Cardiac fibroblast (primary cell): Measurements from ENCODE around the gene GATA2.

ENCODE experiments used
- DNase-seq, 2 donors: peaks; one replicate each; pipeline versions ENCODE4 v3.0.0 to v3.0.0-alpha.2; 2010; ENCODE audit warnings: low read depth in 2 of 2
- H3K4me3 ChIP-seq, 2 donors: replicated peaks in 1 of 2; 1 replicate in 1 of 2; 2 replicates in 1 of 2; pipeline ENCODE4 v1.5.1; 2011; ENCODE audit warnings: low read depth in 2 of 2, low read length in 2 of 2, mild to moderate bottlenecking in 2 of 2, moderate library complexity in 1 of 2
- TF ChIP-seq, protein P1 (sequence below): IDR thresholded peaks from one replicate; pipeline ENCODE4 v1.5.1; 2011; ENCODE audit warnings: low read depth, mild to moderate bottlenecking, low read length, inconsistent platforms

The GATA2 gene

DNA sequence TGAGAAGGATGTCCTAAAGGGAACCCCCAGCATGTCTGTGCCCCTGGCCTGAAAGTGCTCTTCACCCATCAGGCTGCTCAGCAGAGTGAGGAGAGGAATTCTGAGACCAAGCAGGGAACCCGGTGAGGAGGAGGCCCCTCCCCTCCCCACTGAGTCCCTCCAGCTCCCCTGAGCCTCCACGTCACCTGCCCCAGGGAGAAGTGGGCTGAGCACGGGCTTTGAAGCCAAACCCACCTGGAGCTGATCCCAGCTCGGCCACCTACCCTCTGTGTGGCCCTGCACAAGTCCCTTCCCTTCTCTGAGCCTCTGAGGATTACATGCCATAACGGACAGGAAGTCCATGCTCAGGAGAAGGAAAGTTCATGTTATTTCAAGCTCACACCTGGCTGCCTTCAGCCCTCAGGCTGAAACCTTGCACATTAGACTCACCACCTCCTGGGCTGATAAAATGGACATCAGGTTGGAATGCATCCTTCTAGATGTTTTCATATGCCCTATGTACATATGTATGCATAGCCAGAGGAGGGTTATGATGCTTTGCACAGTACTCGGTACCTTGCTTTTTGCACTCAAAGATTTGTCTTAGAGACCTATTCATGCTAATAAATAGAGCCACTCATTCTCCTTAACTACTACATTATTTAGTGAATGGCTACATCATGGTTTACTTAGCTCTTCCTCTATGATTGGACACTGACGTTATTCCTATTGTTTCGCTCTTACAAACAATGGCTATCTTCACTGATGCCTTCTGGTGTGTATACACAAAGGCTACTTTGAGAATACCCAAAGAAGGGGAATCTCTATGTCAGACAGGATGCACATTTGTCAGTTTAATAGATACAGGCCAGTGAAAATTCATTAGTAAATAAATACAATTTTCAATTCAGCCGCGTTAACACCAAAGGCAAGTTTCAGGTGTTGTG, 31.6 kb upstream of the GATA2 start:
- H3K4me3 ChIP-seq: no peak overlapping the region
- DNase-seq: peak in 1 of 2 donors; percentile 5
- TF ChIP-seq, protein P1, sequence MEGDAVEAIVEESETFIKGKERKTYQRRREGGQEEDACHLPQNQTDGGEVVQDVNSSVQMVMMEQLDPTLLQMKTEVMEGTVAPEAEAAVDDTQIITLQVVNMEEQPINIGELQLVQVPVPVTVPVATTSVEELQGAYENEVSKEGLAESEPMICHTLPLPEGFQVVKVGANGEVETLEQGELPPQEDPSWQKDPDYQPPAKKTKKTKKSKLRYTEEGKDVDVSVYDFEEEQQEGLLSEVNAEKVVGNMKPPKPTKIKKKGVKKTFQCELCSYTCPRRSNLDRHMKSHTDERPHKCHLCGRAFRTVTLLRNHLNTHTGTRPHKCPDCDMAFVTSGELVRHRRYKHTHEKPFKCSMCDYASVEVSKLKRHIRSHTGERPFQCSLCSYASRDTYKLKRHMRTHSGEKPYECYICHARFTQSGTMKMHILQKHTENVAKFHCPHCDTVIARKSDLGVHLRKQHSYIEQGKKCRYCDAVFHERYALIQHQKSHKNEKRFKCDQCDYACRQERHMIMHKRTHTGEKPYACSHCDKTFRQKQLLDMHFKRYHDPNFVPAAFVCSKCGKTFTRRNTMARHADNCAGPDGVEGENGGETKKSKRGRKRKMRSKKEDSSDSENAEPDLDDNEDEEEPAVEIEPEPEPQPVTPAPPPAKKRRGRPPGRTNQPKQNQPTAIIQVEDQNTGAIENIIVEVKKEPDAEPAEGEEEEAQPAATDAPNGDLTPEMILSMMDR: no peak

DNA sequence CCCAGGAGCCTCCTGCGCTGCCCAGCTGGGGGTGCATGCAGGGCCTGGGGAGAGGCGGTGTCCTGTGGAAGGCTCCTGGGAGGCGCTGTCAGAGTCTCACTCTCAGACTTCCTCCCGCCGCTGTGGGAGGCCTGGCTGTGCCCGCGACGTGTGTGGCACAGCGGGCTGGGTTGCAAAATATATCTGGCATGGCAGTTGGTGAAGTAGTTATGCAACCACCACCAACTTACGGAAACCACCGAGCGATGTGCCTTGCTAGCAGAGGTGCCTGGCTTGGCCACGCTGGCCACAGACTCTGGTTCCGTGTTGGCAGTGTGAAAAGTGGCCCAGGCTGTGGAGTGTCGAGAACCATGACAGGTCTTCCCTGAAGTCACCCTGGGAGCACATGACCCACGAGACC, 30.6 kb upstream of the GATA2 start:
- no peak overlapping the region for H3K4me3 ChIP-seq
- no peak for DNase-seq
- TF ChIP-seq, protein P1: no peak

DNA sequence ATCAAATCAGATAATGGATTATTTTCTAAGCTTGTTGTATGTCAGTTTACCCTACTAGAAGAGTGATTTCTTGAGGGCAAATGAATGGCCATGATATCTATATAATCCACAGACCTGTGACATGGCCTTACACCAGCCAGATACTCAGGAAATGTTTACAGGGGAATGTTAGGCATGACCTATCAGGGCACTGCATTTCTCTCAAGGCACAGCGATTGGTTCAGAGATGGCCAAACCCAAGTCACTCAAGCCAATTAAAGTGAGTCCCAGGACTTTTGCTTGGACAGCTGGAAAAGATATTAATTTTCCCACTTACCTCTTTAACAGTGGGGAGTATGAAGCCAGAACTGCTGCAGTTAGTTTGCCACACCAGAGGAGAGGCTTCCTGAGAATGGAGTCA, 28.7 kb upstream of the GATA2 start:
- H3K4me3 ChIP-seq: no peak overlapping the region
- TF ChIP-seq, protein P1: no peak
- peak in 1 of 2 donors; percentile 3 for DNase-seq

DNA sequence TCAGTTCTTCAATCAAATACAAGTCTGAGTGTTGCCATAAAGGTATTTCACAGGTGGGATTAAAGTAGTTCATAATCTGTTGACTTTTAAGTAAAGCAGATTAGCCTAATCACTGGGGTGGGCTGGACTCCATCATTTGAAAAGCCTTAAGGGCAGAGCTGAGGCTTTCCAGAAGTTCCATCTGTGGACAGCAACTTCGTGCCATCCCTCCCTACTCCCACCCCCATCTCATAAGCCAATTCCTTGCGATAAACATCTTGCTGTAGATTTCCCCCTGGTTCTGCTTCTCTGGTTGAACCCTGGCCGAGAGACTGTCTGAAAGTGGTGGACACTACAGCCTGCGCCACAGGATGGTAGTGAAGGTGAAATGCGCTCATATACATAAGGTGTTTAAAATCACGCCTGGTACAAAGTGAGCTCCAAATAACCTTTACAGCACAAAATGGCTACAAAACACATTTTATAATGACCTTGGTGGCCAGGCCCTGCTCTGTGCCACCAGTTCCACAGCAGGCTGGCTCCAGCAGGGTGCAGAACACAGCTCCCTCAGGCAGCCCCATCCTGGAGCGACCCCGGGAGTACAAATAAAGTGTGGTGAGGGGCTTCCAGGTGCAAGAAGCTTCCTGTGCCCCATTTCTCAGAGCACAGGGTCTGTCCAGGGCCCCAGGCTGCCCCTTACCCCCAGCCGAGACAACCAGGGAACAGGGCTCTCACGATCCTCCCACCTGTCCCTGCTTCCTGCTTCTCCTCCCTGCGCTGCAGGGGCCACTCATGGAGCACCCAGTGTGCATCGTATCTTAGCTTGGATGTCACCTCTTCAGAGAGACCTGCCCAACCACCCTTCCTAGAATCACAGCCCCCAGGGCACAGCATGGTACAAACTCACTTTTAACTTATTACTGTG, 25.8 kb upstream of the GATA2 start:
- TF ChIP-seq, protein P1: no peak
- DNase-seq: no peak
- H3K4me3 ChIP-seq: no peak overlapping the region

DNA sequence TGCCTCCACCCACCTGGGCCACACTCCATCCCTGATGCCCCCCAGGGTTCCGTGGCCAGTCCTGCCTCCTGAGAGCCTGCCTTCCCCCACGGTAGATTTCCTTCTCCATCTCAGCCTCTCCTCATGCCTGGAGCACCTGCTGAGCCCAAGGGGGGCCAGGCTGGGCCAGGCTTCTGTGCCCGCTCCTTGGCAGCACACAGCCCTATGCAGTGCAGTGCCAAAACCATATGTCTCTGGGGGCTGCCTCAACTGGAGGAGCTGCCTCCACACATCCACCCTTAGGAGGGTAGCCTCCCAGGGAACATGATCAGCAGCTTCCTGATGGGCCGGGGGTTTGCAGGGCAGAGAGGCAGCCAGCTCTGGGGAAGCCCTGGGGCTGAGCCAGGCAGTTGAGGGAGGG, 24.6 kb upstream of the GATA2 start:
- DNase-seq: no peak
- TF ChIP-seq, protein P1: no peak
- no peak overlapping the region for H3K4me3 ChIP-seq

DNA sequence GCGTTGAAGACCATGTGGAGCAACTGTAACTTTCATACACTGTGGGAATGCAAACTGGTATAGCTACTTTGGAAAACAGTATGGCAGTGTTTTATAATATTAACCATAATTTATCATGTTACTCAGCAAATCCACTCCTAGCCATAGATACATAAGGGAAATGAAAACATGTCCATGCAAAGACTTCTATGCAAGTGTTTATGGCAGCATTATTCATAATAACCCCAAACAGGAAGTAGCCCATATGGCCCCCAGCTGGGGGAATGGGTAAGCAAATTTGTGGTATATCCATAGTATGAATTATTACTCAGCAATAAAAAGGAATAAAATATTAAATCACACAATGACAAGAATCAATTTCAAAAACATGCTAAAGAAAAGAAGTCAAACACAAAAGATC, 23.0 kb upstream of the GATA2 start:
- DNase-seq: no peak
- TF ChIP-seq, protein P1: no peak
- no peak overlapping the region for H3K4me3 ChIP-seq
